ENCODE measurements around the gene PHPT1. TPM values are rescaled to one million over a fixed set of nuclear protein-coding genes. Genes with fewer than 3 reads are reported as not detected.
A peak's percentile ranks its signal among the peaks of the same experiment; 100 is the strongest.

The PHPT1 gene
- 109 and 111 TPM in 2 replicates for total RNA-seq (2021; fragmentation: NEBNext Ultra II Directional; extraction: Animal tissue kit (Norgen Biotek cat#: 25700))
- polyA plus RNA-seq (2011; rRNA removed) = 226 and 246 TPM in 2 replicates
- 187 TPM for polyA plus RNA-seq (2011; cell fraction: cytosol; rRNA removed)
- 299 TPM for polyA plus RNA-seq (2011; cell fraction: nucleus; rRNA removed)
- polyA plus RNA-seq (2012, experiment 1 of 2) = 83.0 to 153 TPM (median 142 TPM) in 4 replicates
- polyA plus RNA-seq (2012, experiment 2 of 2) = 164 TPM
- 122 TPM for polyA plus RNA-seq (2013, experiment 1 of 2)
- polyA plus RNA-seq (2013, experiment 2 of 2) = 112 TPM
- polyA minus RNA-seq (2011; rRNA and poly(A)+ RNA removed) = 13.8 and 14.5 TPM in 2 replicates
- polyA minus RNA-seq (2011; cell fraction: cytosol; rRNA and poly(A)+ RNA removed) = 33.1 TPM
- 44.8 TPM for polyA minus RNA-seq (2011; cell fraction: nucleus; rRNA and poly(A)+ RNA removed)
- long read RNA-seq, experiment 1, transcript PHPT1-201 (3 exons, 890 nt) = major isoform, 89 of 111 reads
- long read RNA-seq, experiment 1, partial matches to known transcripts = 1 of 111 reads
- long read RNA-seq, experiment 1, other reads (novel, unspliced or antisense) = 14 of 111 reads
- long read RNA-seq, experiment 2, transcript PHPT1-201 (3 exons, 890 nt) = major isoform, 8 of 13 reads
- long read RNA-seq, experiment 2, partial matches to known transcripts = 4 of 13 reads
- long read RNA-seq, experiment 2, other reads (novel, unspliced or antisense) = 1 of 13 reads

DNA sequence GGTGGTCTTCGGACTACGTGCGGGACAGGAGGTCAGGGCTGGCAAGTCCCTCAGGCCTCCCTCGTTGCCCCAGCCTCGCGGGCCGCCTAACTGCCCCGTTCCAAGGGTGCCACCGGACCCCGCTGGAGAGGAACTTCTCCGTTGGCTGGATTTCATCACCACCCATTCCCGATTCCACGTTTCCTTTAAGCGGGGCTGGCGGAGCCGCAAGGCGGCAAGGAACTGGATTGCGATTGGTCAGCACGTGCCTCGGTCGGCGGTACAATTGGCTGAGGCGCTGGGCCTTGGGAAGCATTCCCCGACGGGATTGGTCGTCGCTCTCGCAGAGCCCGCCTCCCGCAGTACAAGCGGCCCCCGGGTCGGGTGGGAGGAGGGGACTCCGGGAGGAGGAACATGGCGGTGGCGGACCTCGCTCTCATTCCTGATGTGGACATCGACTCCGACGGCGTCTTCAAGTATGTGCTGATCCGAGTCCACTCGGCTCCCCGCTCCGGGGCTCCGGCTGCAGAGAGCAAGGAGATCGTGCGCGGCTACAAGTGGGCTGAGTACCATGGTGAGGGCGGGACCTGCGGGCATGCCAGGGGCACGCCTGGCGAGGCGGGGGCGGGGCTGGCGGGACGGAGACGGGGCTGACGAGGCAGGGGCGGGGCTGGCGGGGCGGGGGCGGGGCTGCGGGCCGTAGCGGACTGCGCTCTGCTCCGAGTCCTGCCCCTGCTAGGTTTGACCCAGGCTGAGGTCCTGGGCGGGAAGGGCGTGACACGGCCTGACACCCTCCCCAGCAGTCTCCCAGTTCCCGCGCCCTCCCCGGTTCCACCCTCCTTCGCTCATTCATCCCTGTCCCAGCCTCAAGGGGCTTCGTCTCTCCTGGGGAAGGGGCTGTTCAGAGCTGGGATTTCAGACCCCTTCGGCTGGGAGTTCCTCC lies at the start of gene PHPT1:
PHPT1 (plus strand) TSS at position 372 of the 922 bp plus-strand sequence; CDS start at position 394, 22 bp downstream.
- H2BK12ac ChIP-seq (ENCODE audit: low read depth, low read length) = peak within 1 kb of the TSS; percentile 1; the same call in 1 of the 2 replicates
- H3K79me2 ChIP-seq (ENCODE audit: control insufficient read depth in 1 of 2, insufficient read depth in 2 of 2, low read length in 2 of 2) = no peaks in the 10 kb centered on the region
- 4% methylated on average over 42 of the region's 77 CpGs; no CpG with 5 or more reads in 1 of the 2 experiments for whole genome bisulfite sequencing, 2 experiments (ENCODE audit: extremely low coverage in 1 of 2, insufficient coverage in 1 of 2, insufficient read length in 1 of 2, insufficient replicate concordance in 2 of 2, low coverage in 1 of 2, low lambda C conversion rate in 2 of 2, missing lambda C conversion rate in 1 of 2)
- peak within 1 kb of the TSS; percentile 75 to 98 for H3K4me2 ChIP-seq (ENCODE audit: insufficient read depth in 1 of 2, low read depth in 2 of 2, low read length in 2 of 2)
- H2BK120ac ChIP-seq (replicated peaks; ENCODE audit: low read depth, low read length) = peak within 1 kb of the TSS; percentile 97
- H4K5ac ChIP-seq (ENCODE audit: insufficient read length, low read depth, low read length) = peak within 1 kb of the TSS; percentile 100
- peaks cover 7% of the 10 kb centered on the region in 2 experiments for H4K20me1 ChIP-seq (replicated peaks in 1 of 2; ENCODE audit: control insufficient read depth in 1 of 2, insufficient read depth in 2 of 2, low read length in 2 of 2)
- H3K27me3 ChIP-seq (replicated peaks in 1 of 4; ENCODE audit: control insufficient read depth in 3 of 4, extremely low read depth in 1 of 4, insufficient read depth in 3 of 4, low read length in 3 of 4) = peaks cover 2 to 12% (median 7%) of the 10 kb centered on the region in 4 experiments; a peak in 6 of 7 replicates
- peak; percentile 94 for FAIRE-seq
- CTCF ChIA-PET (ENCODE audit: partially characterized antibody) = interaction anchor here (1.2 to 2.6 kb wide), 4 partner anchors 8 to 98 kb away, joined by 4 to 7 read pairs (median 6); partner anchors contain the start of genes C8G and FBXW5
- peak within 1 kb of the TSS; percentile 72 to 89 (median 88) for H3K9ac ChIP-seq (replicated peaks in 1 of 4; ENCODE audit: extremely low read depth in 1 of 4, low read depth in 3 of 4, low read length in 3 of 4)
- peak within 1 kb of the TSS; percentile 99 for H3K18ac ChIP-seq (ENCODE audit: extremely low read depth, low read length)
- H2AFZ ChIP-seq (ENCODE audit: low read length) = no peak within 1 kb of the TSS
- H3K23ac ChIP-seq (ENCODE audit: insufficient read length) = no peak within 1 kb of the TSS
- H2BK20ac ChIP-seq (ENCODE audit: low read length) = no peak within 1 kb of the TSS
- H2BK15ac ChIP-seq (ENCODE audit: low read length) = peak within 1 kb of the TSS; percentile 95; the same call in 1 of the 2 replicates
- peak within 1 kb of the TSS; percentile 81 to 89 (median 84) for H3K4me3 ChIP-seq (ENCODE audit: extremely low read depth in 1 of 4, insufficient read depth in 2 of 4, low read depth in 3 of 4, low read length in 4 of 4)
- H3K79me1 ChIP-seq (ENCODE audit: low read depth, low read length) = no peaks in the 10 kb centered on the region; the same call in 1 of the 2 replicates
- H3K36me3 ChIP-seq (ENCODE audit: control insufficient read depth in 2 of 4, insufficient read depth in 4 of 4, low read length in 3 of 4) = peaks cover 0 to 7% (median 3%) of the 10 kb centered on the region in 4 experiments; a peak in 4 of 8 replicates
- H3K4ac ChIP-seq (replicated peaks; ENCODE audit: insufficient read length, low read depth, low read length) = peak within 1 kb of the TSS; percentile 100
- peak within 1 kb of the TSS; percentile 98 for H2BK5ac ChIP-seq (ENCODE audit: low read depth, low read length)
- peak within 1 kb of the TSS; percentile 97 for H4K8ac ChIP-seq (ENCODE audit: extremely low read depth, insufficient read depth, low read length)
- H3K27ac ChIP-seq (ENCODE audit: low read depth, low read length) = peak within 1 kb of the TSS; percentile 90
- peak within 1 kb of the TSS; percentile 80 for H3K14ac ChIP-seq (ENCODE audit: insufficient read length)
- H3K9me3 ChIP-seq (ENCODE audit: insufficient read depth in 2 of 2, low read depth in 1 of 2, low read length in 1 of 2) = no peaks in the 10 kb centered on the region; a peak in 1 of 4 replicates
- peak within 1 kb of the TSS; percentile 100 for H3K56ac ChIP-seq (replicated peaks; ENCODE audit: insufficient read length, low read depth, low read length)
- no peak within 1 kb of the TSS for H2AK5ac ChIP-seq (ENCODE audit: low read depth, low read length)
- H3K4me1 ChIP-seq (replicated peaks in 1 of 4; ENCODE audit: control insufficient read depth in 3 of 4, insufficient read depth in 4 of 4, low read length in 3 of 4) = peaks cover 0 to 18% (median 8%) of the 10 kb centered on the region in 4 experiments; a peak in 5 of 7 replicates
- peaks cover 13% of the 10 kb centered on the region for H3K23me2 ChIP-seq (ENCODE audit: low read depth, low read length)
- H4K91ac ChIP-seq (replicated peaks; ENCODE audit: insufficient read length, low read length) = peak within 1 kb of the TSS; percentile 100
- DNase-seq (ENCODE audit: low read depth in 1 of 2, low spot score in 2 of 2) = peak; percentile 98
- POLR2A ChIA-PET (ENCODE audit: partially characterized antibody) = interaction anchor here (0.6 to 20.5 kb wide), 18 partner anchors 8 to 147 kb away, joined by 3 to 248 read pairs (median 4); partner anchors contain the start of genes AJM1, CLIC3, EDF1 and FBXW5
- no peak for TF ChIP-seq EGR1 (IDR thresholded peaks at IDR 0.05; ENCODE audit: borderline replicate concordance, low read depth, low read length)
- TF ChIP-seq, protein P1, sequence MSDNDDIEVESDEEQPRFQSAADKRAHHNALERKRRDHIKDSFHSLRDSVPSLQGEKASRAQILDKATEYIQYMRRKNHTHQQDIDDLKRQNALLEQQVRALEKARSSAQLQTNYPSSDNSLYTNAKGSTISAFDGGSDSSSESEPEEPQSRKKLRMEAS (IDR thresholded peaks at IDR 0.05) = peak; percentile 60
- no peak for TF ChIP-seq CBX5 (IDR thresholded peaks at IDR 0.05; ENCODE audit: low read depth, low read length)
- TF ChIP-seq JUND (IDR thresholded peaks at IDR 0.05; ENCODE audit: low read length) = no peak
- TF ChIP-seq SIRT6 (IDR thresholded peaks at IDR 0.05; ENCODE audit: low read length) = no peak
